Fibroblast of pulmonary artery (primary cell): ENCODE results near the gene RAC2.

Experiments used
- DNase-seq: peaks from one replicate; pipeline ENCODE4 v3.0.0-alpha.2; 2010; ENCODE audit warnings: low read depth
- H3K4me3 ChIP-seq: replicated peaks from 2 replicates; pipeline ENCODE4 v1.5.1; 2011; ENCODE audit warnings: low read depth, mild to moderate bottlenecking, control low read depth, low read length, moderate library complexity
- CTCF ChIP-seq: IDR thresholded peaks from 2 replicates; pipeline ENCODE4 v1.5.1; 2011; ENCODE audit warnings: mild to moderate bottlenecking, control low read depth, low read length, inconsistent platforms; ENCODE audit errors: missing control alignments

Gene RAC2

DNA sequence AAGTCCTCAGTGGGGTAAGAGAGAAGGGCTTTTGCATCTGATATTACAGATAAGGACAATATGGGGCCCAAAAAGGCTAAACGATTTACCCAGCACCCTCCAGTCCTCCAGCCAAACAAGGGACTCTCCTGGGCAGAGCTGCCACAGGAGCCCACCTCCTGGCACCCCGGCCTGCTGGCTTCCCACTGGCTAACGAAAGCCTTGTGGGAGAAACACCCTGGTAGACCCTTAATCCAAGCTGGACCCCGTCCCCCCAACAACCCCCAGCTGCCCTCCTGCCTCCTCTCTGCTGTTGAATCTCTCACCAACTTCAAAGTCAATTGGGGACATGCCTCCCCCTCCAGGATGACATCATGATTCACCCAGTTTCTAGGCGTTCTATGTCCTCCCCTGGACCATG is 66.8 kb downstream of the RAC2 start:
- DNase-seq = no peak
- H3K4me3 ChIP-seq = no peak overlapping the region
- no peak for TF ChIP-seq CTCF

DNA sequence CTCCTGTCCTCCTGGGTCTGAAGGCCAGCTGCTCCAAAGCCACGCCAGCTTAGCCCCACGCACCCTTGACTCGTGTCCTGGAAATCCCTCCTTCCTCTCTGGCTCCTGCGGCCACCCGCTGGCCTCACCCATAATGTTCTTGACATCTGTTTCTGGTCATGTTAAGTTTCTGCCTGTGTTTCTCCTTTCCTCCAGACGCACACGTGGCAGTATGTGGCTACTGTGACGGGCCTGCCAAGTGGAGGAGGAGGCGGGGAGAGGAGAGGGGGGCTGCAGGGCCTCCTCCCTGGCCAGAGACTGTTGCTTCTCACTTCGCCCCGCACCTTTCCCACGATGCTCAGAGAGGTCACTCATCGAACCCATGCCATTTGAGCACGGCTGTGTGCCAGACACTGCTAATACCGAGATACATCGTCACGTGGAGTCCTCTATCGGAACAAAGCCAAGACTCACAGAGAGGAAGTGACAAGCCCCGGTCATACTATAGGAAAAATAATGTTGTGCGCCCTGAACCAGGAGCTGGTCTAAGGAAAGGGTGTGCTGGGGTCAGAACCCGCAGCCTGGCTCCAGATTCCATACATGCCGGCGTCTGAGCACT is 67.5 kb downstream of the RAC2 start:
- peak; percentile 81 for DNase-seq
- H3K4me3 ChIP-seq = no peak overlapping the region
- no peak for TF ChIP-seq CTCF

- DNase-seq = no peak
- no peak for TF ChIP-seq CTCF
- H3K4me3 ChIP-seq = no peak overlapping the region
These were observed 68.4 kb downstream of the RAC2 start for GRCh38 chr22:37175414-37176281.
